IPS-15b (cell line): ENCODE results near the gene UBL7.

Experiments
- H3K27me3 ChIP-seq: one replicate; pipeline ENCODE4 v1.6.1; 2013; ENCODE audit warnings: low read length; ENCODE audit not compliant: control insufficient read depth, insufficient read depth
- H3K36me3 ChIP-seq: one replicate; pipeline ENCODE4 v1.6.1; 2013; ENCODE audit warnings: low read length; ENCODE audit not compliant: control insufficient read depth, insufficient read depth
- H3K4me1 ChIP-seq: one replicate; pipeline ENCODE4 v1.6.1; 2013; ENCODE audit warnings: mild to moderate bottlenecking, low read length; ENCODE audit not compliant: control insufficient read depth, insufficient read depth
- H3K4me3 ChIP-seq: one replicate; pipeline ENCODE4 v1.5.1; 2013; ENCODE audit warnings: low read depth, low read length
- H3K9ac ChIP-seq: one replicate; pipeline ENCODE4 v1.6.1; 2013; ENCODE audit warnings: low read depth, mild to moderate bottlenecking, low read length
- H3K9me3 ChIP-seq: one replicate; pipeline ENCODE4 v1.6.1; 2013; ENCODE audit warnings: mild to moderate bottlenecking, low read length; ENCODE audit not compliant: control insufficient read depth, insufficient read depth

The UBL7 gene, protein sequence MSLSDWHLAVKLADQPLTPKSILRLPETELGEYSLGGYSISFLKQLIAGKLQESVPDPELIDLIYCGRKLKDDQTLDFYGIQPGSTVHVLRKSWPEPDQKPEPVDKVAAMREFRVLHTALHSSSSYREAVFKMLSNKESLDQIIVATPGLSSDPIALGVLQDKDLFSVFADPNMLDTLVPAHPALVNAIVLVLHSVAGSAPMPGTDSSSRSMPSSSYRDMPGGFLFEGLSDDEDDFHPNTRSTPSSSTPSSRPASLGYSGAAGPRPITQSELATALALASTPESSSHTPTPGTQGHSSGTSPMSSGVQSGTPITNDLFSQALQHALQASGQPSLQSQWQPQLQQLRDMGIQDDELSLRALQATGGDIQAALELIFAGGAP

DNA sequence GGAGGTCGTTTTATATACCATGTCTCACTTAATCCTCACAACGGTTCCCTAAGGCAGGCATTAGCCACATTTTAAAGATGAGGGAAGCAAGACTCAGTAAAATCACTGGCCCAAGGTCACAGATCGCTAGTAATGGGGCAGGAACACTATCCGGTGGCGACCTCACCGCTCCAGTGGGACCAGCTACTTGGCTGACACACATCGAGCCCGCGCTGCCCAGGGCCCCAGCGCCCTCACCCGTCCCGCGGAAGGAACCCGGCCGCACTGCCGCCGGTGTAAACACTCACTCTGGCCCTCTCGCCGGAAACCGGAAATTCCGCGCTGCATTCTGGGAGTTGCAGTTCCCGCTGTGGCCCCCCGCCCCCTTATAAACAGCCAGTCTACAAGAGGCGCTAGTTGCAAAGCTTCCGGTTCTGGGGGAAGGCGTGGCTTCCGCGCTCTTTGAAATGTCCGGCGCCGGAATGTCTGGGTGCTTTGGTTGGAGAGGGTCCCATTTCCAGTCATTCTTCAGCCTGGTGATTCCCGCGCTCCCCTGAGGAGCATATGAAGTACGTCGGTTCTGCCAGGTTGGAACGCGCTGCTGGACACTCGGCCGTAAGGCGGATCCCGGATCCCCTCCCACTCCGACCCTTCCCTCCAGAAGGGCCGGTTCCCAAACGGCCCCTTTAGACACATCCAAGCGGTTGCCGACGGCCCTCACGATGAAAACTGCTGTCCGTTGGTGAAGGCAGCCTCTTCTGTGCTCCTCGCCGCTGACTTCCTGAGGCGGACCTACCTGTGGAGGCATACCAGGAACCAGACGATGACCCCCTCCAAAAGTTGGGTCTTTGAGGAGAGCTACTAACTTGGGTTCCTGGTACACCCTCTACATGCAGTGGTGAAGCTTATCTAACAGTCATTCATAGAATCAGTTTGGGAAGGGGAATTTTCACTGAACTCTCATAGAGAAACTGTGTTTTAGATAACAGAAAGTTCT lies at the start of gene UBL7:
TSS of gene UBL7 (minus strand) at position 290 of the 976 bp plus-strand sequence. CDS start 2,293 bp downstream, outside the sequence.
- Histone ChIP-seq H3K9me3 (no peaks in the 10 kb centered on the region), H3K27me3 (no peaks in the 10 kb centered on the region), H3K36me3 (no peaks in the 10 kb centered on the region), H3K4me1 (peaks cover 3% of the 10 kb centered on the region), H3K4me3 (peak within 1 kb of the TSS; percentile 95), H3K9ac (peak within 1 kb of the TSS; percentile 84)

DNA sequence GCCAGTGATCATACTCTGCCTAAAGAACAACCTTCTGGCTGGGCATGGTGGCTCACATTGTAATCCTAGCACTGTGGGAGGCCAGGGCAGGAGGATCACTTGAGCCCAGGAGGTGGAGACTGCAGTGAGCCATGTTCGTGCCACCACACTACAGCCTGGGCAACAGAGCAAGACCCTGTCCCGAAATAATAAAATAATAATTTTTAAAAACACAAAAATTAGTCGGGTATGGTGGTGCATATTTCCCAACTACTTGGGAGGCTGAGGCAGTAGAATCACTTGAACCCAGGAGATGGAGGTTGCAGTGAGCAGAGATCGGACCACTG lies 45.5 kb upstream of the UBL7 start:
- no peaks in the 10 kb centered on the region for H3K36me3 ChIP-seq
- no peaks in the 10 kb centered on the region for H3K27me3 ChIP-seq
- no peaks in the 10 kb centered on the region for H3K4me1 ChIP-seq
- H3K4me3 ChIP-seq = no peak overlapping the region
- no peaks in the 10 kb centered on the region for H3K9me3 ChIP-seq
- H3K9ac ChIP-seq = no peak overlapping the region

DNA sequence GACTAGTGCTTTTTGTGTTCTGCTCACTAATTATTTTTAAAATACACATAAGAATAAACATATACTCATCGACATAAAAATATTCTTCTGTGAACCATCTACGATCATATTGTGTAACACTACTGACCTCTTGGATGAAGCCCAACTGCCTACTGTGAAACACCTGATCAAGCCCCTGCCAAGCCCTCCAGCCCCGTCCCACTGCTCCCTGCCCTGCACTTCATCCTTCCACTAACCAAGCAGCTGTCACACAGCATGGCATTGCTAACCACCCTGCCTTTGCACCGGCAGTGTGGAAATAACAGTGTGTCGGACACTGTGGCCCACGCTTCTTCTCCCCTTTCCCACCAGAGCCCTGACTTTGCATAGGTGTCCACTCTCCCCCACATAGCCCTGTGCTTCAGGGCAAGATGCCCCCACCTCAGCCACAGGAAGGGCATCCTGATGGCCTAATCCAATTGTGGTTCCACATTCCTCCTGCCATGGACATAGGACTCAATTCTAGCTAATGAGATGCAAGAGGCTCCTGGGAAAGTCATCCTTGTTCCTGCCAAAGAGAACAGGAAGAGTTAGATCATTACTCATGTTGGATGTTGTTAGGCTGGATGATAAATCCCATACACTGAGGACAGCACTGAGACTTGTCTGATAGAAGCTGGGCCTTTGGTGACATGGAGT lies 45.0 kb upstream of the UBL7 start:
- Histone ChIP-seq H3K4me3 (no peak overlapping the region), H3K9me3 (no peaks in the 10 kb centered on the region), H3K4me1 (no peaks in the 10 kb centered on the region), H3K9ac (no peak overlapping the region), H3K27me3 (no peaks in the 10 kb centered on the region), H3K36me3 (no peaks in the 10 kb centered on the region)

DNA sequence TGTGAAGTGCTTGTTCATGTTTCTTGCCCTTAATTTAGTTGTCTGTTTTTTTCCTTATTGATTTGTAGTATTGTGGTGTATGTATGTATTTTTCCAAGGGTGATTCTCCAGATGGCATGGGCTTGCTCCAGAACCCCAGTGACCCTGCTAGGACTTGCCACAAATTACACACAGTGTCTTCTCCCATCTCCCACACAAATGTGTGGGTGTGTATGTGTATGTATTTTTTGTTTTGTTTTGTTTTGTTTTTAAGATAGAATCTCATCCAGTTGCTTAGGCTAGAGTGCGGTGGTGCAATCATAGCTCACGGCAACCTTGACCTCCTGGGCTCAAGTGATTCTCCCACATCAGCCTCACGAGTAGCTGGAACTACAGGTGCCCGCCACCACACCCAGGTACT lies 43.9 kb upstream of the UBL7 start:
- Histone ChIP-seq H3K4me3 (no peak overlapping the region), H3K9me3 (no peaks in the 10 kb centered on the region), H3K9ac (no peak overlapping the region)

DNA sequence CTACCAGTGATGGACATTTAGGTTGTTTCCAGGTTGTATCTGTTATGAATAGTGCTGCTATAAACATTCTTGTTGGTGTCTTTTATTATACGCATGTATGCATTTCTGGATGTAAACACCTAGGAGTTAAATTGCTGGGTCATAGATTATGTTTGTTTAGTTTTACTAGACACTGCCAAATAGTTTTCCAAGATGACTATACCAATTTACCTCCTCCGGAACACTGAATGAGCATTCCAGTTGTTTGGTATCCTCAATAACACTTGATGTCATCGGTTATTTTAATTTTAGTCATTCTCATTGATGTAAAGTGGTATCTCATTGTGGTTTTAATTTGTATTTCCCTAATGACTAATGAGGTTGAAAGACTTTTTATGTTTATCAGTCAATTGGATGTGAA lies 43.5 kb upstream of the UBL7 start:
- Histone ChIP-seq H3K4me1 (no peaks in the 10 kb centered on the region), H3K4me3 (no peak overlapping the region), H3K36me3 (no peaks in the 10 kb centered on the region), H3K9ac (no peak overlapping the region), H3K9me3 (no peaks in the 10 kb centered on the region), H3K27me3 (no peaks in the 10 kb centered on the region)

More for the DNA sequence above, 43.9 kb upstream of the UBL7 start:
- no peaks in the 10 kb centered on the region for H3K36me3 ChIP-seq
- H3K27me3 ChIP-seq = no peaks in the 10 kb centered on the region
- no peaks in the 10 kb centered on the region for H3K4me1 ChIP-seq

DNA sequence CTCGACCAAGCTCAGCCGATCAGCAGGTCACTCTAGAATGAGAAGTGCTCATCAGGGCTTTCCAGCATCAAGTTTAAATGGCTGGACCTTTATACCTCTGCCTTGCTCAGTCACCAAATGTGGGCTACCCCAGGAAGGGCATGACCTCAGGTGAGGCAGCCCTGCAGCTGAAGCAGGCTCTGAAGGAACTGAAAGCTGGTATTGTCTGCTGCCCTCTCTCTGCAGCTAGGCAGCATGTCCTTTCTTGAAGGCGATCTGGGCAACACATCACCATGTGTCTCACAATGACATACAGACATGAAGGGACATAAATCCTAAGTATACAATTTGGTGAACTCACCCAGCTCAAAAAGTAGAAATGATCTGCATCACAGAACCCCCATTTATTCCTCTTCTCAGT lies 41.3 kb upstream of the UBL7 start:
- Histone ChIP-seq H3K9me3 (no peaks in the 10 kb centered on the region), H3K9ac (no peak overlapping the region), H3K36me3 (no peaks in the 10 kb centered on the region), H3K27me3 (no peaks in the 10 kb centered on the region), H3K4me3 (no peak overlapping the region), H3K4me1 (no peaks in the 10 kb centered on the region)

DNA sequence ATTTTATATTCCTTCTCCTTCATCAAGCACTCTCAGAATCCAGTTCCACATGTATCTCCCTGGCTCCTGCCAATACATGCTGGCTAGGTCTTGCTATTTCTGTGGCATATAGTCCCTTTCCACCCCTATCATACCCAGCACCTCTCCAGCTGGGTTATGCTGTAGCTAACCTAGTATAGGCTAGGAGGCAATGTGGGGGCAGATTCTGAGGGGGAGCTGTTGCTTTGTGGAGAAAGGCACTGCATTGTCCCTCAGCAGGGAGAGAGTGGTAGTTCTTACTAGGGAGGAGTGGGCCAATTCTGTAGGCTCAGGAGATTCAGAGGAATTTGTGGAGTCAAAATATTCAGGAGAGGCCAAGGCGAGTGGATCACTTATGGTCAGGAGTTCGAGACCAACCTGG lies 39.4 kb upstream of the UBL7 start:
- H3K36me3 ChIP-seq = no peaks in the 10 kb centered on the region
- no peaks in the 10 kb centered on the region for H3K27me3 ChIP-seq
- H3K4me1 ChIP-seq = no peaks in the 10 kb centered on the region
- no peak overlapping the region for H3K4me3 ChIP-seq
- H3K9me3 ChIP-seq = no peaks in the 10 kb centered on the region
- no peak overlapping the region for H3K9ac ChIP-seq

DNA sequence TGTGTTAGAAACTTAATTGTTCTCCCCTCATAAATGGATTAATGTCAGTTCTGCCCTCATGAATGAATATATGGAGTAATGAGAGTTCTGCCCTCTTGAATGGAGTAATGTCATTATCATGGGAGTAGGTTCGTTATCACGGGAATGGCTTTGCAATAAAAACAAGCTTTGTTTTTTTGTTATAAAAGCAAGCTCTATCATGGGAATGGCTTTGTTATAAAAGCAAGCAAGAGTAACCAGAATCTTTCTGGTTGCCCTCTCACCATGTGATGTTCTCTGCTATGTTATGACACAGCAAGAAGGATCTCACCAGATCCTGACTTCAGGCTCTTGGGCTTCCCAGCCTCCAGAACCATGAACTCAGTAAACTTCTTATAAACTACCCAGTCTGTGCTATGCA lies 38.4 kb upstream of the UBL7 start:
- no peaks in the 10 kb centered on the region for H3K36me3 ChIP-seq
- no peak overlapping the region for H3K4me3 ChIP-seq
- H3K27me3 ChIP-seq = no peaks in the 10 kb centered on the region
- H3K9me3 ChIP-seq = no peaks in the 10 kb centered on the region
- H3K9ac ChIP-seq = no peak overlapping the region
- H3K4me1 ChIP-seq = no peaks in the 10 kb centered on the region

DNA sequence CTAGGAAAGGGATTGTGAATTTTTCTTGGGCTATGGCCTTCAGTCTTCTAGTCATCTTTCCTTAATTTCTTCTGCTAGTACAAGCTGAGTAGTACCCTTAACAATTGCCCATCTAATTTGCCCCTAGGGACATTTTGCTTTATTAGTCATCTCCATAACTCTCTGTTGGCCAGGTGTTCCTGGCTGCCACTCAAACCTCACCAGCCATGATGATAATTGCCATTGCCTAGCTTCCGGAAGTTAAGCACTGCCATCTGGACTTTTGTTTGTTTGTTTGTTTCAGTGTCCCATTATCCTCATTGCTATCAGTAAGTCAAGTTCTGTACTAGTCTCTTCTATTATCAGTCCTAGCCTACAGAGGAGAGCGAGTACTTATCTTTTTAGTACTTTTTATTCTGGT lies 36.6 kb upstream of the UBL7 start:
- Histone ChIP-seq H3K9me3 (no peaks in the 10 kb centered on the region), H3K27me3 (no peaks in the 10 kb centered on the region), H3K9ac (no peak overlapping the region), H3K36me3 (no peaks in the 10 kb centered on the region), H3K4me1 (no peaks in the 10 kb centered on the region), H3K4me3 (no peak overlapping the region)

DNA sequence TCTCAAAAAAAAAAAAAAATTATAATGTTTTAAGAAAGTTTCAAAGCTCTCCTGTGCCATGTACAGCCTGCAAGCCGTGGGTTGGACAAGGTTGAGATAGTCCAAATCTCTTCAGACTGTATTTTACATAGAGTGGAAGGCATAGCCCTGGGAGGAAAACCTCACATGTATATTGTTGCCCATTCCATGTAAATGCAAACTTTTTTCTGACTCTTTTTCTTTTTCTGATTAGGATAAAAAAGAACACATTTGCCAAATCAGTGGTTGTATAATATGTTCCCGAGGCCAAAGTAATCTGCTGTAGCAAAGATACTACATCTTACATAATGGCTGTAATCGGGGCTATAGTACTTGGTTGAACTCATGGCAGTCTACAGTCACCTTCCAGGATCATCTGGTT lies 35.7 kb upstream of the UBL7 start:
- Histone ChIP-seq H3K27me3 (no peaks in the 10 kb centered on the region), H3K9ac (no peak overlapping the region), H3K9me3 (no peaks in the 10 kb centered on the region), H3K36me3 (no peaks in the 10 kb centered on the region), H3K4me3 (no peak overlapping the region), H3K4me1 (no peaks in the 10 kb centered on the region)

DNA sequence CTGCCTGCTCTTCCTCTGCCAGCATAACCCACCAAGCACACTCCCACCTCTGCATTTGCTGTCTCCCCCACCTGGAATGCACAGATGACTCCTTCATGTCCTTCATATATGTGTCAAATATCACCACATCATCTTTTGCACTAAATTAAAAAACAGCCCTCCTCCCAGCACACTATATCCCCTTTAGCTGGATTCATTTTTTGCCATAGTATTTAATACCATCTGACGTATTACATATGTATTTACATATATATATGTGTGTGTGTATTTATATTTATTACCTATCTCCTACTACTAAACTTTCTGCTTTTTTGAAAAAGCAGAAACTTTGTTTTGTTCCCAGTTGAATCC lies 29.4 kb upstream of the UBL7 start:
- no peaks in the 10 kb centered on the region for H3K9me3 ChIP-seq
- no peaks in the 10 kb centered on the region for H3K36me3 ChIP-seq
- peak overlapping the region; percentile 19 for H3K4me3 ChIP-seq
- no peak overlapping the region for H3K9ac ChIP-seq
- no peaks in the 10 kb centered on the region for H3K4me1 ChIP-seq
- no peaks in the 10 kb centered on the region for H3K27me3 ChIP-seq
